Osteocyte (in vitro differentiated cells): Measurements from ENCODE around the gene CFAP58. TPM values are rescaled to one million over a fixed set of nuclear protein-coding genes. Genes with fewer than 3 reads are reported as not detected.
"Not testable (repeated sequence)": the region's sequence is repeated elsewhere in the genome, so short reads cannot be mapped to it uniquely, and the experiment has no call there.

Experiments used
- DNase-seq: peaks from one replicate; pipeline ENCODE4 v3.0.0; 2021; ENCODE audit warnings: mixed read lengths; ENCODE audit not compliant: unreplicated experiment; ENCODE audit errors: extremely low spot score
- H3K27ac Mint-ChIP-seq: one replicate; pipeline ENCODE4 v1.8.0; 2021; ENCODE audit warnings: mild to moderate bottlenecking, mixed read lengths; ENCODE audit not compliant: unreplicated experiment
- H3K27me3 Mint-ChIP-seq: one replicate; pipeline ENCODE4 v1.8.0; 2021; ENCODE audit warnings: mixed read lengths; ENCODE audit not compliant: unreplicated experiment
- H3K36me3 Mint-ChIP-seq: one replicate; pipeline ENCODE4 v1.8.0; 2021; ENCODE audit warnings: mixed read lengths; ENCODE audit not compliant: unreplicated experiment
- H3K4me1 Mint-ChIP-seq: one replicate; pipeline ENCODE4 v1.8.0; 2021; ENCODE audit warnings: mixed read lengths; ENCODE audit not compliant: unreplicated experiment
- H3K4me3 Mint-ChIP-seq: one replicate; pipeline ENCODE4 v1.8.0; 2021; ENCODE audit warnings: mild to moderate bottlenecking, moderate library complexity, mixed read lengths; ENCODE audit not compliant: unreplicated experiment
- H3K9me3 Mint-ChIP-seq: one replicate; pipeline ENCODE4 v1.8.0; 2021; ENCODE audit warnings: mixed read lengths; ENCODE audit not compliant: unreplicated experiment
- total RNA-seq: library from RNA; stranded (reverse); gene quantifications from 2 replicates; pipeline ENCODE4 v1.2.1, GENCODE V29; 2021
- TF ChIP-seq, protein P1 (sequence below): fragments of 200-600 bp; sonication (generic); IDR thresholded peaks from 2 replicates; pipeline ENCODE4 v1.5.0; 2021; ENCODE audit warnings: antibody characterized with exemption, mild to moderate bottlenecking, moderate library complexity

The CFAP58 gene
- total RNA-seq, 1 donor from 2014 or later, result 0.16 TPM

DNA sequence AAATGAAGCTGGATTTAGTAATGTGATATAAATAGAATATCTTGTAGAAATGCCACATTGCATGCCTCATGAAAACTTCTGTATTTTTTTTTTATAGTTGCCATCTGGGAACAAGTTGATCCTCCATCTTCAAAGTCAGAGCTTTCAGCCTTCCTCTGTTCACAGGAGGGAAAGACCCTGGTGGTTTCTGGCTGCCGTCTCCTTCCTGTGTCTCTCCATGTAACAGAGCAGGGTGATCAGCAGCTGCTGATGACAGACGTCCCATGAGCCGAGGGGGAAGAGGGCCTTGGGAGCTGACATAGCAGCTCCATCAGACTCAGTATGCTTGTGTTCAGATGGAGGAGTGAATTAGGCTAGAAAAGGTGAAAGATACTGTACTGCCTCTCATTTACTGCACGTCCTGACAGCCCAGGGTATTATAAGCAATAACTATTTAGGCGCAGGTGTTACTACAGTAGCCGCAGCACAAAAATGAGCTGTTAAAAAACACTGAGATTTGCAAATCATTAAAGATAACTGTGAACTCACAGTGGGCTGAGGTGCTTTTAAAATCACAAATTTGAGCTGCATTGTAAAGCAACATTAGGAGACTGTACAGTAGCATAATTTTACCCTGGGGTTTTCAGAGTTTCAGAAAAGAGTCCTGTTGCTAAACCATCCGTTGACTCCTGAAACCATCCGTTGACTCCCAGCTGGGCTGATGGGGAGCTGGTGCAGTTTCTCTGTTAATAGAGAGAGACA is 103.3 kb downstream of the CFAP58 start:
- TF ChIP-seq, protein P1, sequence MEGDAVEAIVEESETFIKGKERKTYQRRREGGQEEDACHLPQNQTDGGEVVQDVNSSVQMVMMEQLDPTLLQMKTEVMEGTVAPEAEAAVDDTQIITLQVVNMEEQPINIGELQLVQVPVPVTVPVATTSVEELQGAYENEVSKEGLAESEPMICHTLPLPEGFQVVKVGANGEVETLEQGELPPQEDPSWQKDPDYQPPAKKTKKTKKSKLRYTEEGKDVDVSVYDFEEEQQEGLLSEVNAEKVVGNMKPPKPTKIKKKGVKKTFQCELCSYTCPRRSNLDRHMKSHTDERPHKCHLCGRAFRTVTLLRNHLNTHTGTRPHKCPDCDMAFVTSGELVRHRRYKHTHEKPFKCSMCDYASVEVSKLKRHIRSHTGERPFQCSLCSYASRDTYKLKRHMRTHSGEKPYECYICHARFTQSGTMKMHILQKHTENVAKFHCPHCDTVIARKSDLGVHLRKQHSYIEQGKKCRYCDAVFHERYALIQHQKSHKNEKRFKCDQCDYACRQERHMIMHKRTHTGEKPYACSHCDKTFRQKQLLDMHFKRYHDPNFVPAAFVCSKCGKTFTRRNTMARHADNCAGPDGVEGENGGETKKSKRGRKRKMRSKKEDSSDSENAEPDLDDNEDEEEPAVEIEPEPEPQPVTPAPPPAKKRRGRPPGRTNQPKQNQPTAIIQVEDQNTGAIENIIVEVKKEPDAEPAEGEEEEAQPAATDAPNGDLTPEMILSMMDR, result no peak
- Mint-ChIP-seq H3K27me3 (peaks cover 2% of the 10 kb centered on the region), H3K36me3 (no peaks in the 10 kb centered on the region), H3K4me3 (no peak overlapping the region), H3K4me1 (no peaks in the 10 kb centered on the region), H3K9me3 (no peaks in the 10 kb centered on the region), H3K27ac (no peak overlapping the region)
- no peak for DNase-seq

DNA sequence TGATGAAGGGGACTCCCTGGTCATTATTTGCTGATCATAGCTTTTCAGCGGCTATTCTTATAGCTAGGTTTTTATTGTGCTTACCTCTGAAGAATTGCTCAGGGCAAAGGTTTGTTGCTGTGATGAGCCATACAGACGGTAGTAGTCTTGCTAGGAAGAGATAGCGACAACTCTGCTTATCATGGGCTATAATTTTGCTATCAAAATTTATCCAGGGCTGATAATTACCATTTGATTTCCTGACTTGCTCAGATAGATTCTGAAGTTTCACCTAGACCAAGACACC is 103.9 kb downstream of the CFAP58 start:
- H3K4me1 Mint-ChIP-seq, result no peaks in the 10 kb centered on the region
- DNase-seq, result no peak
- peaks cover 2% of the 10 kb centered on the region for H3K27me3 Mint-ChIP-seq
- H3K36me3 Mint-ChIP-seq, result no peaks in the 10 kb centered on the region
- no peaks in the 10 kb centered on the region for H3K9me3 Mint-ChIP-seq
- TF ChIP-seq, protein P1, result no peak
- H3K27ac Mint-ChIP-seq, result no peak overlapping the region
- no peak overlapping the region for H3K4me3 Mint-ChIP-seq

DNA sequence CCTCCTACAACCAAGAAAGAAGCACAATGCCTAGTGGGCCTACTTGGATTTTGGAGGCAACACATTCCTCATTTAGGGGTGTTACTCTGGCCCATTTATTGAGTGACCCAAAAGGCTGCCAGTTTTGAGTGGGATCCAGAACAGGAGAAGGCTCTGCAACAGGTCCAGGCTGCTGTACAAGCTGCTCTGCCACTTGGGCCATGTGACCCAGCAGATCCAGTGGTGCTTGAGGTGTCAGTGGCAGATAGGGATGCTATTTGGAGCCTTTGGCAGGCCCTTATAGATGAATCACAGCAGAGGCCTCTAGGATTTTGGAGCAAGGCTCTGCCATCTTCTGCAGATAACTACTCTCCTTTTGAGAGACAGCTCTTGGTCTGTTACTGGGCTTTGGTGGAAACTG is 111.9 kb downstream of the CFAP58 start:
- H3K27me3 Mint-ChIP-seq, H3K4me1 Mint-ChIP-seq, H3K9me3 Mint-ChIP-seq, H3K36me3 Mint-ChIP-seq, H3K27ac Mint-ChIP-seq, DNase-seq, H3K4me3 Mint-ChIP-seq: not testable (repeated sequence)

DNA sequence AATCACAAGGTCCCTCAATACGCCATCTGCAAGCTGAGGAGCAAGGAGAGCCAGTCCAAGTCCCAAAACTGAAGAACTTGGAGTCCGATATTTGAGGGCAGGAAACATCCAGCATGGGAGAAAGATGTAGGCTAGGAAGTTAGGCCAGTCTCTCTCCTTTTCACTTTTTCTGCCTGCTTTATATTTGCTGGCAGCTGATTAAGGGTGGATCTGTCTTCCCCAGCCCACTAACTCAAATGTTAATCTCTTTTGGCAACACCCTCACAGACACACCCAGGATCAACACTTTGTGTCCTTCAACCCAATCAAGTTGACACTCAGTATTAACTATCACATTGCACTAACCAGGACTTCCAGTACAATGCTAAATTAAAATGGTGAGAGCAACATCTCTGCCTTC is 115.2 kb downstream of the CFAP58 start:
- not testable (repeated sequence) for H3K27me3 Mint-ChIP-seq, H3K36me3 Mint-ChIP-seq, H3K9me3 Mint-ChIP-seq, H3K4me3 Mint-ChIP-seq, H3K4me1 Mint-ChIP-seq, H3K27ac Mint-ChIP-seq, DNase-seq

DNA sequence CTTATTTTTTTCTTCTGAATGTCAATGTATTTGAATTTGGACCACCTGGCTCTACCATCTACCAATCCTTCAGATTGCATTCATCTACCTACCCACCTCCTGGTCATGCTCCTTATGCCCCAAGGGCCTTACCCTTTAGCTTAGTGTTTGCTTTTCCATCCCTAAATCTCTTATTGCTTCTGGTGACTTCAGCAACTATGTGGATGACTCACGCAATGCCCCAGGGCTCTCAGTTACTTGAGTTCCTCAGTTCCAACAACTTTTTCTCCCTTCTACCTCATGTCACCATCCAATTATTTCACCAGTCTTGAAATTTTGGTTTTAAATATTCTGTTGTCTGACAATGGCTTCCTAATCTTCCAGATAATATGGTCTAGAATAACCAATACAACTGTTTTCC is 118.9 kb downstream of the CFAP58 start:
- H3K4me1 Mint-ChIP-seq, result no peaks in the 10 kb centered on the region
- no peak for DNase-seq

DNA sequence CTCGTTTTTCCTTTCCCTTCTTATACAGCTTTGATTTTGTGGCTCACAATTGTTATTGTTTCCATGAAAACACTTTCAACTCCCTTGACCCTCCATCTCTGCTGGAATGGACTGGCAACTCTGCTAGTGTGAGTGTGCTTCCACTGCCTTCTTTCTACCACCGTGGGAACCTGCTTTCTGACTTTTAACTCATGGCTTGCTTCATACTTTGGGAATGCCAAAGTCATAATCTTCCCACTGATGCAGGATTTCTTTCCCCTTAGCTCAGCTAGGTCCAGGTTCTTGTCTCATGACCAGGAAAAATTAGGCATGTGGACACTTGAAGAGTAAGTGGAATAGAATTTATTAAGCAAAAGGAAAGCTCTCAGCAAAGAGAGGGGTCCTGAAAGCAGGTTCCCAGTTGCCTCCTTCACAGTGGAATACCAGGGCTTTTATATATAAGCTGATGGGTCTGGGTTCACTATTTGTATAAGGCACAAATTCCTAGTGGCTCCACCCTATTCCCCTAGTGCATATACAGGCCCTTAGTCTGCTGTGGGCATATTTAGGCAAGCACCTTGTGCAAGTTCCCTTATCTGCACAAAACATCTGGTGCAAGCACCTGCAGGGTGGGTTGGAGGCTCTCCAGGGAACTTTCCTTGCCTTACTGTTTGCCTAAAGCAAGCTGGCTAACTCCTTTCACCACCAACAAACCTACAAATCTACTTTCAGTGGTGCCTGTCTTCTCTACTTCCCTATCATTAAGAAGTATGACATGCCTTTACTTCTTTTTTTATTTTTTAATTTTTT is 119.5 kb downstream of the CFAP58 start:
- no peak overlapping the region for H3K4me3 Mint-ChIP-seq
- H3K27me3 Mint-ChIP-seq, result no peaks in the 10 kb centered on the region
- DNase-seq, result no peak
- H3K36me3 Mint-ChIP-seq, result no peaks in the 10 kb centered on the region
- no peak overlapping the region for H3K27ac Mint-ChIP-seq
- H3K9me3 Mint-ChIP-seq, result no peaks in the 10 kb centered on the region
- no peaks in the 10 kb centered on the region for H3K4me1 Mint-ChIP-seq
- TF ChIP-seq, protein P1, result no peak

More for the DNA sequence above, 118.9 kb downstream of the CFAP58 start:
- TF ChIP-seq, protein P1, result no peak
- no peaks in the 10 kb centered on the region for H3K36me3 Mint-ChIP-seq
- H3K27ac Mint-ChIP-seq, result no peak overlapping the region
- H3K9me3 Mint-ChIP-seq, result no peaks in the 10 kb centered on the region
- H3K4me3 Mint-ChIP-seq, result no peak overlapping the region
- H3K27me3 Mint-ChIP-seq, result no peaks in the 10 kb centered on the region
